ENCODE data around the gene BCAS3.

Gene BCAS3

DNA sequence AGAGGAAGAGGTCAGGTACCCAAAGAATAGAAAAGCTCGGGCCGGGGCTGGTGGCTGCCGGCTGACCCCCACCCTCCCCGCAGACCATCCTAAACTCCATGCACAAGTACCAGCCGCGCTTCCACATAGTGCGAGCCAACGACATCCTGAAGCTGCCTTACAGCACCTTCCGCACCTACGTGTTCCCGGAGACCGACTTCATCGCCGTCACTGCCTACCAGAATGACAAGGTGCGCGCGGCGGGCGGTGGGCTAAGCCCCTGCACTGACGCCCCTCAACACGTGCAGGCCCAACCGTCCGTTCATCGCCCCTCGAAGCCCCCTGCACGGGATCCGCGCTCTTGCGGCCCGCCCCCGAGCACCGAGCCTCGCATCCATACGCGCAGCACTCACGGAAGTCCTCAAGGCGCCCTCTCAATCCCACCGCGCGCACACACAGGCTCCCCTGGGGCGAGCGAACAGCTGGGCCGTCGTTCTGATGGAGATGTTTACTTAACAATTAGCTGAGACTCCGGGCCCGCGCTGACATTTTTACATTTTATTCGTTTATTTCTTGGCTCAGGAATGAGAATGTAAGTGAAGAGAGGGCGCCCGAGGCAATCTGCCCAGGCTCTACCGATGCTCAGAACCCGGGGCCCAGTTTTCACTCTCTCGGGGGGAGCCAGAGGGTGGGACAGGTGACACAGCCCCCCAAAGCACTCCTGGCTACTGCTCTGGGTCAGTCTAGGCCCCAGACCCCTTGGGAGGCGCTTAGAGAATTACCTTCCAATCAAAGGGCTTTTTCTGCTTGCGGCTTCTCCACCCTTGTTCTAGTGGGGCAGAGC lies 725.5 kb downstream of the BCAS3 start:
- H3K4me3 ChIP-seq (ENCODE audit: low read depth, low read length): no peak overlapping the region
- no peak for DNase-seq (ENCODE audit: low read depth)
- TF ChIP-seq, protein P1, sequence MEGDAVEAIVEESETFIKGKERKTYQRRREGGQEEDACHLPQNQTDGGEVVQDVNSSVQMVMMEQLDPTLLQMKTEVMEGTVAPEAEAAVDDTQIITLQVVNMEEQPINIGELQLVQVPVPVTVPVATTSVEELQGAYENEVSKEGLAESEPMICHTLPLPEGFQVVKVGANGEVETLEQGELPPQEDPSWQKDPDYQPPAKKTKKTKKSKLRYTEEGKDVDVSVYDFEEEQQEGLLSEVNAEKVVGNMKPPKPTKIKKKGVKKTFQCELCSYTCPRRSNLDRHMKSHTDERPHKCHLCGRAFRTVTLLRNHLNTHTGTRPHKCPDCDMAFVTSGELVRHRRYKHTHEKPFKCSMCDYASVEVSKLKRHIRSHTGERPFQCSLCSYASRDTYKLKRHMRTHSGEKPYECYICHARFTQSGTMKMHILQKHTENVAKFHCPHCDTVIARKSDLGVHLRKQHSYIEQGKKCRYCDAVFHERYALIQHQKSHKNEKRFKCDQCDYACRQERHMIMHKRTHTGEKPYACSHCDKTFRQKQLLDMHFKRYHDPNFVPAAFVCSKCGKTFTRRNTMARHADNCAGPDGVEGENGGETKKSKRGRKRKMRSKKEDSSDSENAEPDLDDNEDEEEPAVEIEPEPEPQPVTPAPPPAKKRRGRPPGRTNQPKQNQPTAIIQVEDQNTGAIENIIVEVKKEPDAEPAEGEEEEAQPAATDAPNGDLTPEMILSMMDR (IDR thresholded peaks at IDR 0.05; ENCODE audit: low read depth, low read length, missing control alignments): no peak
- in situ Hi-C loops (cut with HindIII; ENCODE audit: low sequenced_read_pairs): loop anchor here (10.0 kb wide), 1 partner anchor 398 kb away; no protein-coding TSS in a partner anchor

DNA sequence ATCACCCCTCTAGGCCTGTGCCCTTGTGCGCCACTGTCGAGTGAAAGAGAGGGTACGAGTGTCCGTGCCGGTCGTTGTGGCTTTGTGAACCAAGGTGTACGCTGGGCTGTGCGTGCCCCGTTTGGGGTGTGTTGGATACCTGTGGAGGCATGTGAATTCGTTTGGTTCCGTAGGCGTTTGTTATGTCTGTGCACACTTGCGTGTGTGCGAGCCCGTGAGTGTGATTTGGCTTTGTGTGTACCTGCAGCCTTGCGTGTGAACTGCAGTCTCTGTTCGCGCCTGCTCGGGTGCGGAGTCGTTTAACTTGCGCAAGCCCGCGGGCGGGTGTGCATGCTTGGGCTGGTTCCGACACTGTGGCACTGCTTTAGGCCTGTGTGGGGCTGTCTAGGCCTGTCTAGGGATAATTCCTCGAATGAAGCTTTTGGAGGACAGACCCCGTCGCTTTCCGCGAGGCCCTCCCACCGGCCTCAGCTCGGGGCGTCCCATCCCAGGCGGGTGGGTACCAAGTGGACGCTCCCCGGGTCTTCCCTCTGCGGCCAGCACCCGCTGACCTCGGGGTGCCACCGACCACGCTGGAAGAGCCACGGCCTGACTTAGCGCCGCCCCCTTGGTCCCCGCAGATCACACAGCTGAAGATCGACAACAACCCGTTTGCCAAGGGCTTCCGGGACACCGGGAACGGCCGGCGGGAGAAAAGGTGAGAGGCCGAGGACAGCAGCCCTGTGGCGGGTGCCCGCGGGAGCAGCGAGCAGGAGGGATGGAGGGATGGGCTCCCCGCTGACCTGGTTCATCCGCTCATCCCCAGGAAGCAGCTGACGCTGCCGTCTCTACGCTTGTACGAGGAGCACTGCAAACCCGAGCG lies 726.4 kb downstream of the BCAS3 start:
- H3K4me3 ChIP-seq (ENCODE audit: low read depth, low read length): no peak overlapping the region
- DNase-seq (ENCODE audit: low read depth): no peak
- in situ Hi-C loops (cut with HindIII; ENCODE audit: low sequenced_read_pairs): loop anchor here (10.0 kb wide), 1 partner anchor 399 kb away; no protein-coding TSS in a partner anchor
- TF ChIP-seq, protein P1 (IDR thresholded peaks at IDR 0.05; ENCODE audit: low read depth, low read length, missing control alignments): no peak

DNA sequence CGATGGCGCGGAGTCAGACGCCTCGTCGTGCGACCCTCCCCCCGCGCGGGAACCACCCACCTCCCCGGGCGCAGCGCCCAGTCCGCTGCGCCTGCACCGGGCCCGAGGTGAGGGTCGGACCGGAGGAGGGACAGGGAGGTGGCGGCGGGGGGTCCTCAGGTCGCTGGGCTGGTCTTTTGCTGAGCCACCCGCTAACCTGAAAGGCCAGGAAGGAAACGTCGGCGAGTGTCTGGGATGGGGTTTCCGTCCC lies 726.9 kb downstream of the BCAS3 start:
- TF ChIP-seq, protein P1 (IDR thresholded peaks at IDR 0.05; ENCODE audit: low read depth, low read length, missing control alignments): no peak
- in situ Hi-C loops (cut with HindIII; ENCODE audit: low sequenced_read_pairs): loop anchor here (10.0 kb wide), 1 partner anchor 400 kb away; no protein-coding TSS in a partner anchor
- H3K4me3 ChIP-seq (ENCODE audit: low read depth, low read length): no peak overlapping the region
- DNase-seq (ENCODE audit: low read depth): no peak

DNA sequence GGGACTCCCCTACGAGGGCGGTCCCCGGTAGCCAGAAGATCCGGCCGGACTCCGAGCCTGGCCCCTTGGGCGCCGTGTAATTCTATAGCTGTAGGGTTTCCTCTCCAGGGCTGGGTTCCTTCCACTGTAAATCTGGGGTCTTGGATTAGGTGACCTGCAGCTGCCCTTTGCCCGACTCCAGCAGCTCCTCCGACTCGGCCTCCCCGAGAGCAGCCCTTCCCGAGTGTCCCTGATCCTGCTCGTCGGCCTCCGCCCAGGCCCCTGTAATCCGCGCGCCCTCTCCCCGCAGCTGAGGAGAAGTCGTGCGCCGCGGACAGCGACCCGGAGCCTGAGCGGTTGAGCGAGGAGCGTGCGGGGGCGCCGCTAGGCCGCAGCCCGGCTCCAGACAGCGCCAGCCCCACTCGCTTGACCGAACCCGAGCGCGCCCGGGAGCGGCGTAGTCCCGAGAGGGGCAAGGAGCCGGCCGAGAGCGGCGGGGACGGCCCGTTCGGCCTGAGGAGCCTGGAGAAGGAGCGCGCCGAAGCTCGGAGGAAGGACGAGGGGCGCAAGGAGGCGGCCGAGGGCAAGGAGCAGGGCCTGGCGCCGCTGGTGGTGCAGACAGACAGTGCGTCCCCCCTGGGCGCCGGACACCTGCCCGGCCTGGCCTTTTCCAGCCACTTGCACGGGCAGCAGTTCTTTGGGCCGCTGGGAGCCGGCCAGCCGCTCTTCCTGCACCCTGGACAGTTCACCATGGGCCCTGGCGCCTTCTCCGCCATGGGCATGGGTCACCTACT lies 727.4 kb downstream of the BCAS3 start:
- H3K4me3 ChIP-seq (ENCODE audit: low read depth, low read length): no peak overlapping the region
- no peak for DNase-seq (ENCODE audit: low read depth)
- TF ChIP-seq, protein P1 (IDR thresholded peaks at IDR 0.05; ENCODE audit: low read depth, low read length, missing control alignments): no peak
- in situ Hi-C loops (cut with HindIII; ENCODE audit: low sequenced_read_pairs): loop anchor here (10.0 kb wide), 1 partner anchor 400 kb away; no protein-coding TSS in a partner anchor

DNA sequence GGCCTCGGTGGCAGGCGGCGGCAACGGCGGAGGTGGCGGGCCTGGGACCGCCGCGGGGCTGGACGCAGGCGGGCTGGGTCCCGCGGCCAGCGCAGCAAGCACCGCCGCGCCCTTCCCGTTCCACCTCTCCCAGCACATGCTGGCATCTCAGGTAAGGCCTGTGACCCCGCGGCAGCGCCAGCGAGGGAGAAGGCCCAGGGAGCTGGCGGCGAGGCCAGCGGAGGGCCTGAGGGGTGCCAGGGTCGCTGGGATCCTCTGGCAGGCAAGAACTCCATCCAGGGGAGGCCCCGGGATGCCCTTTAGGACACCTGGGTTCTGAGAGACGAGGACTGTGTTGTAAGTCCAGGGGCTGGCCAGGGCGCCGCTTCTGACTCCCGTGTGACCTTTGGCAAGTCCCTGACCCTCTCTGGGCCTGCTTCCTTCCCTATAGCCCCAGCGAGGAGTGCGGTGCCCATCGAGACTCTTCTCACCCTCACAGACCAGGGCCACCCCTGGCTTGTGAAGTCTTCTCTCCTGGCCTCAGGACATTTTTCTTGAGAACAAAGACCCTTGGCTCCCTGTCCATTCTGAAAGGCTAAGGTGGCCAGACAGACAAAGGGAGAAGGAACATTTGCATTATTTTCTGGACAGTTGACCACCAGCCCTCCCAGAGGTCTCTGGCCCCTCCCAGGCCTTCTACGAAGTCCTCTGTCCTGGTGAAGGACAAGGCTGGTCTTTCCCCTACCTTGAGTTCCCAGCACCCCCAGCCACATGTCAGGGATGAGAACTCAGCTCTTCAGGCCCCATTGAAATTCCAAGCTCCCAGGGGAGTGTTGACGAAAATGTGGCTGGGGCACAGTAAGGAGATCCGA lies 728.3 kb downstream of the BCAS3 start:
- no peak overlapping the region for H3K4me3 ChIP-seq (ENCODE audit: low read depth, low read length)
- TF ChIP-seq, protein P1 (IDR thresholded peaks at IDR 0.05; ENCODE audit: low read depth, low read length, missing control alignments): no peak
- no peak for DNase-seq (ENCODE audit: low read depth)
- in situ Hi-C loops (cut with HindIII; ENCODE audit: low sequenced_read_pairs): loop anchor here (10.0 kb wide), 1 partner anchor 401 kb away; no protein-coding TSS in a partner anchor

Data from astrocyte of the cerebellum (primary cell).